HL-60 (cell line): Measurements from ENCODE around the gene CNTN2.

Experiments
- GABPA ChIP-seq: IDR thresholded peaks from 2 replicates; pipeline ENCODE4 v1.6.1; 2012; ENCODE audit warnings: low read depth
- POLR2AphosphoS5 ChIP-seq: IDR thresholded peaks from 2 replicates; pipeline ENCODE4 v1.6.1; 2012; ENCODE audit warnings: low read depth
- REST ChIP-seq: IDR thresholded peaks from 2 replicates; pipeline ENCODE4 v1.6.1; 2012; ENCODE audit warnings: low read depth; ENCODE audit not compliant: insufficient replicate concordance
- SPI1 ChIP-seq: IDR thresholded peaks from 2 replicates; pipeline ENCODE4 v1.6.1; 2012; ENCODE audit warnings: low read depth, mild to moderate bottlenecking, borderline replicate concordance
- TF ChIP-seq, protein P1 (sequence below): IDR thresholded peaks from one replicate; pipeline ENCODE4 v1.5.1; 2011; ENCODE audit warnings: low read length, control low read depth, inconsistent platforms; ENCODE audit not compliant: insufficient read depth

DNA sequence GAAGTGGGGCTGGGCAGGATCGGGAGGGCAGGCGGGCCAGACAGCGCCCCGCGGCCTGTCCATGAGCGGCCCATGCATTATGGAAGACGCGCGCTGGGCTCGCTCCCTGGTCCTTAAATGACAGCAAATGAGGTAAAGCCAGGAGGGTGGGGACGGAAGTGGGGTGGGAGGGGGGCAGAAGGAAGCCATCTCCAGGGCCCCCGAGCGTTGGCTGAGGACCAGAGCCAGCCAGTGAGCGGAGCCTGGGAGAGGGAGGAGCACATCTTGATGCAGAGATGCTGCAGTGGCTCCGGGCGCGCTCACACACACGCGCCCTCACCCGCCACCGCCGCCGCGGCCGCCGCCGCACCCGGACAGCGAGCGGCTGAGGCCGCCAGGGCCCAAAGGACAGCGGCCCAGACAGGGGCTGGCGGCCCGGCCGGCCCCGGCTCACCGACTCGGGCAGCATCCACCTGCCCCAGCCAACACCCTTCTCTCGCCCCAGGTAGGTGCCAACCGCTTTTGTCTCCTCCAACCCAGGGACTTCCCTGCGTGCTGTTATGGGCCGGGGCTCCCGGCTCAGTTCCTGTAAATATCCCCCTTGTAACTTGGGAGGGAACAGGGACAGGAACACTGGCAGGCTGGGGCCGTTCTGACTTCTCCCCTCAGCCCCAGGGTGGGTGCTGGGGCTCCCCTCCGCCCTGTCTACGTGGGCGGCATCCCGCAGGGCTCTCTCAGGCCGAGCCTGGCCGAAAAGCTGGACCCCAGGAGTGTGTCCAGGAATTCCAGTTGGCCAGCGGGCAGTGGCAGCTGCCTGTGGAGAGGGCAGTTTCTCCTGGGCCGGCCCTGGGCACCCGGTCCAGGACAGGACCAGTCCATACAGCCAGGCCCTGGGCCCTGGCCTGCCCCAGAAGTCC lies at the start of gene CNTN2:
- TF ChIP-seq, protein P1, sequence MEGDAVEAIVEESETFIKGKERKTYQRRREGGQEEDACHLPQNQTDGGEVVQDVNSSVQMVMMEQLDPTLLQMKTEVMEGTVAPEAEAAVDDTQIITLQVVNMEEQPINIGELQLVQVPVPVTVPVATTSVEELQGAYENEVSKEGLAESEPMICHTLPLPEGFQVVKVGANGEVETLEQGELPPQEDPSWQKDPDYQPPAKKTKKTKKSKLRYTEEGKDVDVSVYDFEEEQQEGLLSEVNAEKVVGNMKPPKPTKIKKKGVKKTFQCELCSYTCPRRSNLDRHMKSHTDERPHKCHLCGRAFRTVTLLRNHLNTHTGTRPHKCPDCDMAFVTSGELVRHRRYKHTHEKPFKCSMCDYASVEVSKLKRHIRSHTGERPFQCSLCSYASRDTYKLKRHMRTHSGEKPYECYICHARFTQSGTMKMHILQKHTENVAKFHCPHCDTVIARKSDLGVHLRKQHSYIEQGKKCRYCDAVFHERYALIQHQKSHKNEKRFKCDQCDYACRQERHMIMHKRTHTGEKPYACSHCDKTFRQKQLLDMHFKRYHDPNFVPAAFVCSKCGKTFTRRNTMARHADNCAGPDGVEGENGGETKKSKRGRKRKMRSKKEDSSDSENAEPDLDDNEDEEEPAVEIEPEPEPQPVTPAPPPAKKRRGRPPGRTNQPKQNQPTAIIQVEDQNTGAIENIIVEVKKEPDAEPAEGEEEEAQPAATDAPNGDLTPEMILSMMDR = no peak
- no peak for TF ChIP-seq POLR2AphosphoS5
- no peak for TF ChIP-seq SPI1
- no peak for TF ChIP-seq GABPA
- no peak for TF ChIP-seq REST
